ACC112 (cell line): ENCODE results near the gene FITM1.

Experiments used
- H2AFZ ChIP-seq: fragments of 200-600 bp; sonication (generic); one replicate; pipeline ENCODE4 v1.6.0; 2017; ENCODE audit warnings: antibody characterized with exemption, low read length; ENCODE audit not compliant: unreplicated experiment
- H3K27ac ChIP-seq: fragments of 200-600 bp; sonication (generic); 2 replicates; pipeline ENCODE4 v1.5.1; 2014; ENCODE audit warnings: low read depth, mild to moderate bottlenecking, antibody characterized with exemption, low read length, moderate library complexity
- H3K27me3 ChIP-seq: fragments of 200-600 bp; sonication (generic); 2 replicates; pipeline ENCODE4 v1.6.1; 2014; ENCODE audit warnings: mild to moderate bottlenecking, antibody characterized with exemption, low read length, moderate library complexity, mixed read lengths; ENCODE audit not compliant: insufficient read depth
- H3K36me3 ChIP-seq: fragments of 200-600 bp; sonication (generic); 2 replicates; pipeline ENCODE4 v1.6.1; 2016; ENCODE audit warnings: mild to moderate bottlenecking, antibody characterized with exemption, low read length, moderate library complexity, mixed read lengths; ENCODE audit not compliant: insufficient read depth
- H3K4me1 ChIP-seq: fragments of 200-600 bp; sonication (generic); one replicate; pipeline ENCODE4 v1.6.1; 2016; ENCODE audit warnings: low read length, mixed read lengths; ENCODE audit not compliant: insufficient read depth, unreplicated experiment, control insufficient read depth
- H3K4me3 ChIP-seq: fragments of 200-600 bp; sonication (generic); 2 replicates; pipeline ENCODE4 v1.5.1; 2014; ENCODE audit warnings: mild to moderate bottlenecking, low read depth, low read length
- H3K79me2 ChIP-seq: fragments of 200-600 bp; sonication (generic); one replicate; pipeline ENCODE4 v1.6.0; 2016; ENCODE audit warnings: low read length; ENCODE audit not compliant: control insufficient read depth, unreplicated experiment, insufficient read depth

Gene FITM1

DNA sequence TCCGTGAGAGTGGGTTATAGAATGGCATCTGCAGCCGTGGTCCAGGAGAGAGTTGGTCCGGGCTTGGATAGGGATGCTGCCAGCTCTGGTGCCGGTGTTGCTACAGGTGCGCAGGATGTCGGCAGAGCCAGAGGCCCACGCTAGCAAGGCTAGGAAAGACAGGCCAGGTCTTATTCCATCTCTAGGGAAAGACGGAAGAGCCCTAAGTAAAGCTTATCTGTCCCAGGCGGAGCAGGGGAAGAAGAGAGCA lies 5.0 kb downstream of the FITM1 start:
- Histone ChIP-seq H3K36me3 (peaks cover 6% of the 10 kb centered on the region; the same call in 1 of the 2 replicates), H3K27me3 (no peaks in the 10 kb centered on the region), H3K79me2 (peaks cover 40% of the 10 kb centered on the region), H3K4me1 (peaks cover 30% of the 10 kb centered on the region), H3K4me3 (peak overlapping the region; percentile 93), H3K27ac (no peak overlapping the region), H2AFZ (peak overlapping the region; percentile 50)

DNA sequence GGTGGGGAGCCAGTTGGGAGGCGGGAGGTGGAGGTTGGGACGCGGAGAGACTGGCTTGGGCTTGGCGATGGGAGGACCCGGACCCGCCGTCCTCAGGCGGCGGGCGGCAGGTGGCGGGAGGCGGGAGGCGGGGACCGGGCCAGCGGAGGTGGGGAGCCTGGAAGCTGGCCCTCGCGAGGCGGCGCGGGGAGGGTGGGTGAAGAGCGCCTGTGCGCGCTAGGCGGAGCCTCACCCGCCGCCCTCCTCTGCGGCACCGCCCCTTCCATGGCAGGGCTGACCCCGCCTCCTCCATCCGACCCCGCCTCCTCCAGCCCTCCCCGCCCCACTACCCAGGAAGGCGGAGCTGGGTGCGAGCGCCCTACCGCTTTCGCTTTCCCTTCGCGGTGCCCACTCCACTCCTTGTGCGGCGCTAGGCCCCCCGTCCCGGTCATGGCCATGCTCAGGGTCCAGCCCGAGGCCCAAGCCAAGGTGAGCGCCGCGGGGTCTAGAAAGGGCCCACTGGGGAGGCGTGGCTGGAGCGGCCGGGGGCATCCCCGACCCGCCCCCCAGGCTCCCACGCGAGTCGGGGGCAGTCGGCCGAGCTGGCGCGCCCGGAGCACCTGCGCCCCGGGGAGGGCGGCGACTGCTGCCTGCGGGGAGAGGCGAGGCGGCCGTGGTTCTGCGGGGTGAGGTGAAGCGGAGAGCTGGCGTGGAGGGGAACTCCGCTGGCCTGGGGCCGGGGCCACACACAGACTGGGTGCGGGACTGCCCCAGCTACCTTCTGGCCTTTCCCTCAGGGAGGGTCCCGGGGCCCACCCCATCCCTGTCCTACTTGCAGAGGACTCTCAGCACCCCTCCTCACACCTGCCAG lies 5.6 kb downstream of the FITM1 start, which contains the start of gene PSME1:
TSS of gene PSME1 (plus strand) at position 361 of the 850 bp plus-strand sequence. CDS start at position 430, 69 bp downstream.
- Histone ChIP-seq H3K27ac (peak within 1 kb of the TSS; percentile 54; the same call in 1 of the 2 replicates), H3K4me3 (peak within 1 kb of the TSS; percentile 93), H3K27me3 (no peaks in the 10 kb centered on the region), H2AFZ (peak within 1 kb of the TSS; percentile 62), H3K36me3 (peaks cover 6% of the 10 kb centered on the region; the same call in 1 of the 2 replicates), H3K79me2 (peaks cover 45% of the 10 kb centered on the region), H3K4me1 (peaks cover 30% of the 10 kb centered on the region)

DNA sequence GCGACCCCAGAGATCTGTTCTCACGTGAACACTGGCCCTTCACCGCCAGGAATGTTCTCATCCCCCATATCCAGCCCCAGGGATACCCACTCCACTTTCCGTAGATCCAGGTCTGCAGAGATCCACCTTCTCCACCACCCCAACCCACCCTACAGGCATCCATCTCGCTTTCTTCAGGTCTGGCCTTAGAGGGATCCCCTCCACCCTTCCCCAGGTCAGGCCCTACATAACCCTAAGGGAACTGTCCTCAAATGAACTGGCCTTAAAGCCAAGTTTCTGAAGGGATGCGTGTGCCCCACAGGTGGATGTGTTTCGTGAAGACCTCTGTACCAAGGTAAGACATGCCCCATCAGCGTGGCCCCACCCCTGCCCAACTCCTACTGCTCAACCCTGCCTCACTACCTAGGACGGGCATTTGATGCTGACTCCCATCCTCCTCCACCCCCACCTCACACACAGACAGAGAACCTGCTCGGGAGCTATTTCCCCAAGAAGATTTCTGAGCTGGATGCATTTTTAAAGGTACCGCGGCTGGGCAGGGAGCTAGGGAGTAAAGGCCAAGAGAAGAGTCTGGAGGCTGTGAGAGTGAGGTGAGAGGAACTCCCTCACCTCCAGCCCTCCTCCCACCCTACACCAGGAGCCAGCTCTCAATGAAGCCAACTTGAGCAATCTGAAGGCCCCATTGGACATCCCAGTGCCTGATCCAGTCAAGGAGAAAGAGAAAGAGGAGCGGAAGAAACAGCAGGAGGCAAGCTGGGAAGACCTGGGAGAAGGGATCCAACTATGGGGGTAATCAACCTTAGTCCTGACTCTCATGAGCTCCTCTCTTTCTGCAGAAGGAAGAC lies 6.4 kb downstream of the FITM1 start:
- Histone ChIP-seq H3K4me1 (peaks cover 30% of the 10 kb centered on the region), H3K27me3 (no peaks in the 10 kb centered on the region), H3K4me3 (peak overlapping the region; percentile 93), H3K36me3 (peaks cover 6% of the 10 kb centered on the region; the same call in 1 of the 2 replicates), H2AFZ (no peak overlapping the region), H3K27ac (no peak overlapping the region), H3K79me2 (peaks cover 46% of the 10 kb centered on the region)

DNA sequence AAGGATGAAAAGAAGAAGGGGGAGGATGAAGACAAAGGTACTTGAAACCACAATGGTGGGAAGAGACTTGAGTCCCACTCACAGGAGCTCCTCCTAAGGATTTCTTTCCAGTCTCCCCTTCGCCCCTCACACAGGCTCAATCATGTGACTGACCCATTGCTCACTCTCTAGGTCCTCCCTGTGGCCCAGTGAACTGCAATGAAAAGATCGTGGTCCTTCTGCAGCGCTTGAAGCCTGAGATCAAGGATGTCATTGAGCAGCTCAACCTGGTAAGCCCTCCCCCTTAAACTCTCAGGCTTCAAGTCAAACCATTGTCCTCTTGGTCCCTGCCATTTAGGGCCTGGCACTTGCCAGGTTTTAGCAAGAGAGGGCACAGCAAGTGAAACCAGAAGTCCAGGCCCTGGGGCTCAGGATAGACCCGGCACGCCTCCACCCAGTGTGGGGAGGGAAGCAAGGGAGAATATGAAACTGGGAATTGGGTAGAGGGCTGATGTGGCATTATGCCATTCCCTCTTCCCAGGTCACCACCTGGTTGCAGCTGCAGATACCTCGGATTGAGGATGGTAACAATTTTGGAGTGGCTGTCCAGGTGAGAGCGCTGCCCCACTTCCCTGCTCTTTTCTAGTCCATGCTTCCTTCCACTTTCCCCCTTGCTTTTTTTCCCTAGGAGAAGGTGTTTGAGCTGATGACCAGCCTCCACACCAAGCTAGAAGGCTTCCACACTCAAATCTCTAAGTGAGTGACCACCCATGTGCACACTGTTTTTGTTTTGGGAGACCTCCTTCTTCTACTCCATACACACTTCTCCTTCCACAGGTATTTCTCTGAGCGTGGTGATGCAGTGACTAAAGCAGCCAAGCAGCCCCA lies 7.3 kb downstream of the FITM1 start:
- H3K4me1 ChIP-seq = peaks cover 31% of the 10 kb centered on the region
- no peak overlapping the region for H2AFZ ChIP-seq
- peaks cover 9% of the 10 kb centered on the region; the same call in 1 of the 2 replicates for H3K36me3 ChIP-seq
- no peak overlapping the region for H3K27ac ChIP-seq
- peaks cover 46% of the 10 kb centered on the region for H3K79me2 ChIP-seq
- no peaks in the 10 kb centered on the region for H3K27me3 ChIP-seq
- peak overlapping the region; percentile 93 for H3K4me3 ChIP-seq

DNA sequence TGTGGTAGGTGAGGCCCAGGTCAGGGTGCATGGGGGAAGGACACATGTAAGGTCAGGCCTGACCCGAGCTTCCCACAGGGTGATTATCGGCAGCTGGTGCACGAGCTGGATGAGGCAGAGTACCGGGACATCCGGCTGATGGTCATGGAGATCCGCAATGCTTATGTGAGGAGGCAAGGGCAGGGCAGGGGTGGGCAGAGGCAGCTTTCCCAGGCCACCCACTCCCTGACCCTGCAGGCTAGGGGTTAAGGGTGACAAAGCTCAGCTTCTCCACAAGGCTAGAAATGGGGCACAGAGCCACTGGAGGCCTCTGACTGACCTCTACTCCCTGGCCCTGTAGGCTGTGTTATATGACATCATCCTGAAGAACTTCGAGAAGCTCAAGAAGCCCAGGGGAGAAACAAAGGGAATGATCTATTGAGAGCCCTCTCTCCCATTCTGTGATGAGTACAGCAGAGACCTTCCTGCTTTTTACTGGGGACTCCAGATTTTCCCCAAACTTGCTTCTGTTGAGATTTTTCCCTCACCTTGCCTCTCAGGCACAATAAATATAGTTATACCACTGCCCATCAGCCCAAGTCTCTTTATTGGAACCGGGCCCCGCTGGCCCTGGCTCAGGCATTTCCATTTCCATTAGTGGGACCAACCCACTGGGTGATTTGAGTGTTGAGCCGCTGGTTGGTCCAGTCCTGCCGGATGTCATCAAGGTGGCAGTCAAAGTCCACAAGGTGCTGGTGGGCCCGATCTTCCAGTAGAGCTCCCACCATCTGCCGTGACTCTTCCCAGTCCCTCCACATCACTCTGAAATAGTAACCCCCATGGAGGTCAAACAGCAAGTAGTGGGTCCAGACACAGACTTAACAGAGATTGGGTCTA lies 8.2 kb downstream of the FITM1 start:
- peaks cover 46% of the 10 kb centered on the region for H3K79me2 ChIP-seq
- peaks cover 40% of the 10 kb centered on the region for H3K4me1 ChIP-seq
- 0 out of 2 replicates have a peak overlapping the region, but pooled peaks have one; percentile 9 for H3K27ac ChIP-seq
- peaks cover 14% of the 10 kb centered on the region for H3K36me3 ChIP-seq
- peak overlapping the region; percentile 94; the same call in 1 of the 2 replicates for H3K4me3 ChIP-seq
- no peaks in the 10 kb centered on the region for H3K27me3 ChIP-seq
- H2AFZ ChIP-seq = no peak overlapping the region

DNA sequence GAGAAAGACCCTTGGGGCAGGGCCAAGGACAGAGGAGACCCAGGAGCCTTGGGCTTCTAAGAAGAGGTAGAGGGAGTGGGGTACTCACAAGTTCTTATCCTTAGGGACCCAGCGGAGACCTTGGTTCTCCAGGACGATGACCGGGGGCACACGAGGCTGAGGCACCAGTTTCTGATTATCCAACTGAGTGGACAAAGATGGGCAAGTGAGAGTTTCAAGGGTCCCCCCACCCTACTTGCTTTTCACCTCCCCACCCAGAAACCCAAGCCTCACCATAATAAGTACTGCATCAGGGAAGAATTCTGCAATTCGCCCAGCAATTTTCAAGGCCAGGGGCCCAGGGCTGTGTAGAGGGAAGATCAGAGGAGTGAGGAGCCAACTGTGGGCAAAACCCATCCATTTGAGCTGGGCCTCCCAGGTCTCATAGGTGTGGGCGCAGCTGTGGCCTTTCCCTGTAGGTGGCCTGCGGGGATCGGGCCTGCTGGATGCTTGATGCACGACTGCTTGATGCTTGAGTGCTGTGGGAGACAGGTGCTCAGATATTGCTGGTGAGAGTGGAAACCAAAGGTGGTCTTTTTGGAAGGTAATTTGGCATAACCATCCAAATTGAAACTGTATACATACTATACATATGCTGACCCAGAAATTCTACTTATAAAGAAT lies 8.9 kb downstream of the FITM1 start:
- H3K27ac ChIP-seq = no peak overlapping the region
- H2AFZ ChIP-seq = no peak overlapping the region
- no peaks in the 10 kb centered on the region for H3K27me3 ChIP-seq
- peaks cover 53% of the 10 kb centered on the region for H3K79me2 ChIP-seq
- H3K4me3 ChIP-seq = peak overlapping the region; percentile 94
- H3K4me1 ChIP-seq = peaks cover 48% of the 10 kb centered on the region
- peaks cover 21% of the 10 kb centered on the region for H3K36me3 ChIP-seq

DNA sequence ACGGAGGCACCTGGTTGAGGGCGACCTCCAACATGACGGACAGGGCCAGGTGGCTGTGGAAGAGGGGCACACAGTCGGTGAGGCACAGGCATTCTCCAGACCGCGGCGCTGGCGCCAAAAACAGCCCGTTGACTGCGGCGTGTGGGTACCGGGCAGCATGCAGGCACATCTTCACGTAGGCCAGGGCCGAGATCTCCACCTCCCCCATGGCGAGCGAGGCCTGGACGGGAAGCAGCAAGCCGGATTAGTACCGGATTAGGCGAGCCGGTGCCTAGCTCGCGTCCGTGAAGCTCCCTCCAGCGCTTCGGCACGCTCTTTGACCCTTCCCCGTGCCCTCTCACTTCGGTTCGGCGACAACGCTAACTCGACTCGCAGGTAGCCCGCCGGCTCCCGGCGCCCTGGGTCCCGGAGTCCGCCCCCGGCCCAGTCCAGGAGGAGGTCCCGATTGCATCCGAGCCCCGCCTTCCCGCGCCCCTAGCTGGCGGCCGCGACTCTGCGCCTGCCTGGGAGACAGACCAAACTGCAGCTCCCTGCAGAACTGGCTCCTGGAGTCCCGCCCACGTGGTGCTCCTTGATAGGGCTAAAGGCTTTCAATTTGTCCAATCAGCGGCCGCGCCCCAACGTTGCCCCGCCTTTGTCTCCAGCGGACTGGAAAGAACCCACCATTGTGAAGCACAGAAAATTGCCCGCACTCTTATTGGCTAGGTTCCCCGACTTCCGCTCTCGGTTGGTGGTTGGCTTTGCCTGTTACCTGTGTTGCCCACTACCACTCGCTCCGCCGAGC lies 10.8 kb downstream of the FITM1 start, which contains the start of gene EMC9:
TSS of gene EMC9 (minus strand) at position 495 of the 784 bp plus-strand sequence. CDS start at position 208, 287 bp downstream.
- H3K79me2 ChIP-seq = peaks cover 69% of the 10 kb centered on the region
- no peaks in the 10 kb centered on the region for H3K27me3 ChIP-seq
- peak within 1 kb of the TSS; percentile 94 for H3K4me3 ChIP-seq
- peaks cover 60% of the 10 kb centered on the region for H3K4me1 ChIP-seq
- peaks cover 26% of the 10 kb centered on the region for H3K36me3 ChIP-seq
- peak within 1 kb of the TSS; percentile 57 for H2AFZ ChIP-seq
- peak within 1 kb of the TSS; percentile 60 for H3K27ac ChIP-seq

DNA sequence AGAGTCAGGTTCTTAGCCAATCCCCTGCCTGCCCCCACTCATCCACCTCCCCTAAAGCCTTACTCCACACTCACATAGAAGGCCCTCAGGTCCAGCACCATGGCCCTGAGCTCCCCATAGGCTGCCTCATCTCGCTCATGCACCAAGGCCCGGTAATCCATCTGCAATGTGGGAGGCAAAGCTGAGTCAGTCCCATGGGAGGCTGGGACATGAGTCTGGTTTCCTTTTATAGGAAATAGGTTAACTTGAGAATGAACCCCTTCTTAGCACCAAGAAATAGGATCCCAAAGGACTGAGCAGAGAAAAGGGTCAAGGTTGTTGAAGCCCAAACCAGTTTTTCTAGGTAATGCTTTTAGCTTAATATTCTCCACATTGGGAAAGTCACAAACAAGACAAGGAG lies 13.1 kb downstream of the FITM1 start:
- H3K79me2 ChIP-seq = peaks cover 60% of the 10 kb centered on the region
- peaks cover 48% of the 10 kb centered on the region for H3K4me1 ChIP-seq
- peaks cover 26% of the 10 kb centered on the region for H3K36me3 ChIP-seq
- H3K4me3 ChIP-seq = peak overlapping the region; percentile 40
- no peaks in the 10 kb centered on the region for H3K27me3 ChIP-seq
- no peak overlapping the region for H2AFZ ChIP-seq
- peak overlapping the region; percentile 68 for H3K27ac ChIP-seq
